Activated CD8-positive, alpha-beta T cell treated with anti-CD3 and anti-CD28 coated beads for 36 hours (primary cell): ENCODE measurements around the gene RPL38. TPM values are rescaled to one million over a fixed set of nuclear protein-coding genes. Genes with fewer than 3 reads are reported as not detected.

ENCODE experiments used
- ATAC-seq: fragments of 200-7000 bp; cut with Tn5 transposase; one replicate; pipeline ENCODE4 v1.10.0; 2021; ENCODE audit warnings: mild to moderate bottlenecking, moderate library complexity
- CTCF ChIA-PET: fragments of 350-600 bp; sonication (Branson Sonifier 250); formaldehyde crosslinking; loops from one replicate; lab custom pipeline; 2021; ENCODE audit warnings: antibody characterized with exemption; lab: Charles Lee
- POLR2A ChIA-PET: fragments of 350-600 bp; sonication (Branson Sonifier 250); formaldehyde crosslinking; loops from one replicate; lab custom pipeline; 2021; ENCODE audit warnings: antibody characterized with exemption; lab: Charles Lee
- DNase-seq: peaks from one replicate; pipeline ENCODE4 v3.0.0-alpha.2; 2020
- H3K27ac Mint-ChIP-seq: one replicate; pipeline ENCODE4 v1.8.0; 2021; ENCODE audit warnings: mild to moderate bottlenecking, mixed read lengths
- H3K27me3 Mint-ChIP-seq: one replicate; pipeline ENCODE4 v1.8.0; 2021; ENCODE audit warnings: mixed read lengths
- H3K36me3 Mint-ChIP-seq: one replicate; pipeline ENCODE4 v1.8.0; 2021; ENCODE audit warnings: low read depth, mixed read lengths
- H3K4me1 Mint-ChIP-seq: one replicate; pipeline ENCODE4 v1.8.0; 2021; ENCODE audit warnings: low read depth, mixed read lengths
- H3K4me3 Mint-ChIP-seq: one replicate; pipeline ENCODE4 v1.8.0; 2021; ENCODE audit warnings: mild to moderate bottlenecking, moderate library complexity, mixed read lengths
- H3K9me3 Mint-ChIP-seq: one replicate; pipeline ENCODE4 v1.8.0; 2021; ENCODE audit warnings: mixed read lengths
- CTCF ChIP-seq: fragments of 200-600 bp; IDR thresholded peaks from one replicate; pipeline ENCODE4 v1.8.0; 2022; ENCODE audit warnings: antibody characterized with exemption, mild to moderate bottlenecking
- intact Hi-C: fragments of 100-400 bp; cut with micrococcal nuclease; formaldehyde crosslinking; loops from one replicate; pipeline ENCODE4 v1.10.0; 2022
- total RNA-seq, 2 experiments: library from RNA; stranded (reverse); gene quantifications; one replicate each; pipeline ENCODE4 v1.2.3, GENCODE V29; 2021

Gene RPL38
- total RNA-seq, 2 experiments from 2014 or later = 1,500 to 1,574 TPM

- ChIA-PET POLR2A (no interaction called here), CTCF (no interaction called here)
- DNase-seq (no peak), ATAC-seq (no peak)
- H3K27ac Mint-ChIP-seq = no peak overlapping the region
- H3K27me3 Mint-ChIP-seq = no peaks in the 10 kb centered on the region
- H3K4me3 Mint-ChIP-seq = no peak overlapping the region
- H3K4me1 Mint-ChIP-seq = no peaks in the 10 kb centered on the region
- H3K36me3 Mint-ChIP-seq = no peaks in the 10 kb centered on the region
- H3K9me3 Mint-ChIP-seq = no peaks in the 10 kb centered on the region
- no peak for TF ChIP-seq CTCF
- intact Hi-C loops = no loop called here
Measured at GRCh38 chr17:74237321-74237720, 33.8 kb downstream of the RPL38 start.

- no peak overlapping the region for H3K27ac Mint-ChIP-seq
- no peaks in the 10 kb centered on the region for H3K4me1 Mint-ChIP-seq
- no peaks in the 10 kb centered on the region for H3K36me3 Mint-ChIP-seq
- H3K27me3 Mint-ChIP-seq = no peaks in the 10 kb centered on the region
- CTCF ChIA-PET = no interaction called here
- ATAC-seq (no peak), DNase-seq (no peak)
- POLR2A ChIA-PET = no interaction called here
- TF ChIP-seq CTCF = no peak
- H3K4me3 Mint-ChIP-seq = no peak overlapping the region
- intact Hi-C loops = no loop called here
- no peaks in the 10 kb centered on the region for H3K9me3 Mint-ChIP-seq
Measured at GRCh38 chr17:74239172-74239571, 35.7 kb downstream of the RPL38 start.

- ChIA-PET CTCF (no interaction called here), POLR2A (no interaction called here)
- H3K9me3 Mint-ChIP-seq = no peaks in the 10 kb centered on the region
- intact Hi-C loops = no loop called here
- no peak overlapping the region for H3K27ac Mint-ChIP-seq
- no peaks in the 10 kb centered on the region for H3K4me1 Mint-ChIP-seq
- TF ChIP-seq CTCF = no peak
- no peak for DNase-seq
- no peak overlapping the region for H3K4me3 Mint-ChIP-seq
- no peak for ATAC-seq
- H3K27me3 Mint-ChIP-seq = no peaks in the 10 kb centered on the region
- no peaks in the 10 kb centered on the region for H3K36me3 Mint-ChIP-seq
Measured at GRCh38 chr17:74240618-74241205, 37.2 kb downstream of the RPL38 start.

- no peak overlapping the region for H3K27ac Mint-ChIP-seq
- ChIA-PET POLR2A (no interaction called here), CTCF (interaction anchor here (0.6 kb wide), 1 partner anchor 21 kb away, joined by 3 read pairs; no protein-coding TSS in a partner anchor)
- no peak for DNase-seq
- H3K9me3 Mint-ChIP-seq = no peaks in the 10 kb centered on the region
- no peaks in the 10 kb centered on the region for H3K4me1 Mint-ChIP-seq
- no peaks in the 10 kb centered on the region for H3K36me3 Mint-ChIP-seq
- no peak for TF ChIP-seq CTCF
- H3K27me3 Mint-ChIP-seq = no peaks in the 10 kb centered on the region
- no peak for ATAC-seq
- H3K4me3 Mint-ChIP-seq = no peak overlapping the region
- intact Hi-C loops = no loop called here
Measured at GRCh38 chr17:74241431-74241830, 38.0 kb downstream of the RPL38 start.

- POLR2A ChIA-PET = no interaction called here
- Mint-ChIP-seq H3K9me3 (no peaks in the 10 kb centered on the region), H3K27me3 (no peaks in the 10 kb centered on the region), H3K4me1 (no peaks in the 10 kb centered on the region), H3K36me3 (no peaks in the 10 kb centered on the region), H3K4me3 (no peak overlapping the region), H3K27ac (no peak overlapping the region)
- ATAC-seq (no peak), DNase-seq (no peak)
- CTCF ChIA-PET = interaction anchor here (0.6 kb wide), 1 partner anchor 21 kb away, joined by 3 read pairs; no protein-coding TSS in a partner anchor
- TF ChIP-seq CTCF = no peak
- intact Hi-C loops = no loop called here
Measured at GRCh38 chr17:74241847-74242246, 38.4 kb downstream of the RPL38 start.
